ENCODE data around the gene MEIS2.

Gene MEIS2

GRCh38 chr15:36936613-36937012 lies 163.7 kb downstream of the MEIS2 start:
- no peak for DNase-seq (ENCODE audit: low read depth in 2 of 2)

- no peak for DNase-seq (ENCODE audit: low read depth in 2 of 2)
Observed at GRCh38 chr15:36933255-36933990, 166.9 kb downstream of the MEIS2 start.

GRCh38 chr15:36932070-36932469 lies 168.3 kb downstream of the MEIS2 start:
- DNase-seq (ENCODE audit: low read depth in 2 of 2), result no peak

GRCh38 chr15:36931434-36931833 lies 168.9 kb downstream of the MEIS2 start:
- DNase-seq (ENCODE audit: low read depth in 2 of 2), result no peak

GRCh38 chr15:36926427-36926825 lies 173.9 kb downstream of the MEIS2 start:
- no peak for DNase-seq (ENCODE audit: low read depth in 2 of 2)

- no peak for DNase-seq (ENCODE audit: low read depth in 2 of 2)
Observed at GRCh38 chr15:36925653-36926426, 174.5 kb downstream of the MEIS2 start.

- no peak for DNase-seq (ENCODE audit: low read depth in 2 of 2)
Observed at GRCh38 chr15:36925049-36925448, 175.3 kb downstream of the MEIS2 start.

GRCh38 chr15:36924034-36924433 lies 176.3 kb downstream of the MEIS2 start:
- DNase-seq (ENCODE audit: low read depth in 2 of 2), result no peak

GRCh38 chr15:36921484-36922091 lies 178.8 kb downstream of the MEIS2 start:
- no peak for DNase-seq (ENCODE audit: low read depth in 2 of 2)

- DNase-seq (ENCODE audit: low read depth in 2 of 2), result no peak
Observed at GRCh38 chr15:36917411-36918267, 182.7 kb downstream of the MEIS2 start.

- no peak for DNase-seq (ENCODE audit: low read depth in 2 of 2)
Observed at GRCh38 chr15:36914960-36915808, 185.2 kb downstream of the MEIS2 start.

GRCh38 chr15:36914466-36914865 lies 185.9 kb downstream of the MEIS2 start:
- no peak for DNase-seq (ENCODE audit: low read depth in 2 of 2)

- DNase-seq (ENCODE audit: low read depth in 2 of 2), result no peak
Observed at GRCh38 chr15:36912311-36912712, 188.0 kb downstream of the MEIS2 start.

- no peak for DNase-seq (ENCODE audit: low read depth in 2 of 2)
Observed at GRCh38 chr15:36911322-36911944, 188.9 kb downstream of the MEIS2 start.

- DNase-seq (ENCODE audit: low read depth in 2 of 2), result no peak
Observed at GRCh38 chr15:36908991-36909390, 191.4 kb downstream of the MEIS2 start.

GRCh38 chr15:36907295-36907694 lies 193.1 kb downstream of the MEIS2 start:
- DNase-seq (ENCODE audit: low read depth in 2 of 2), result no peak

GRCh38 chr15:36905908-36906307 lies 194.4 kb downstream of the MEIS2 start:
- no peak for DNase-seq (ENCODE audit: low read depth in 2 of 2)

- DNase-seq (ENCODE audit: low read depth in 2 of 2), result no peak
Observed at GRCh38 chr15:36904715-36905114, 195.6 kb downstream of the MEIS2 start.

- no peak for DNase-seq (ENCODE audit: low read depth in 2 of 2)
Observed at GRCh38 chr15:36903922-36904556, 196.3 kb downstream of the MEIS2 start.

- no peak for DNase-seq (ENCODE audit: low read depth in 2 of 2)
Observed at GRCh38 chr15:36903195-36903594, 197.2 kb downstream of the MEIS2 start.

Data from stimulated activated CD4-positive, alpha-beta T cell treated with anti-CD3 and anti-CD28 coated beads, Interleukin-1b, Interleukin-23, amount 100 ng/mL, for 4 hours (primary cell).